HepG2 (cell line): Measurements from ENCODE around the gene SYNC. TPM values are rescaled to one million over a fixed set of nuclear protein-coding genes. Genes with fewer than 3 reads are reported as not detected.

Source experiments
- AGO1 ChIP-seq: fragments of 200-400 bp; formaldehyde crosslinking; IDR thresholded peaks from 2 replicates; pipeline ENCODE4 v1.6.1; 2017; ENCODE audit warnings: mild to moderate bottlenecking, low read depth, low read length, moderate library complexity; ENCODE audit not compliant: poor library complexity, severe bottlenecking
- ARID3A ChIP-seq: IDR thresholded peaks from 2 replicates; pipeline ENCODE4 v1.6.1; 2012; ENCODE audit warnings: low read depth, low read length, improper control_type of control experiment
- ELF3 ChIP-seq: IDR thresholded peaks from 2 replicates; pipeline ENCODE4 v1.6.1; 2016; ENCODE audit warnings: missing genetic modification reagents, missing compliant biosample characterization
- FOXA1 ChIP-seq, 2 experiments: fragments of 450-650 bp in 1 of 2; sonication (generic) in 1 of 2; formaldehyde crosslinking in 1 of 2; IDR thresholded peaks; 2 replicates each; pipeline versions ENCODE4 v1.4.0 to v1.6.1; 2016 to 2020; ENCODE audit warnings: missing genetic modification reagents in 1 of 2
- HDAC6 ChIP-seq: fragments of 200-600 bp; sonication (generic); IDR thresholded peaks from 2 replicates; pipeline ENCODE4 v1.7.0; 2017; ENCODE audit warnings: mild to moderate bottlenecking, antibody characterized with exemption, low read length, low read depth
- KAT2B ChIP-seq: fragments of 150-350 bp; IDR thresholded peaks from 2 replicates; pipeline ENCODE4 v1.6.1; 2014; ENCODE audit warnings: low read depth, low read length, borderline replicate concordance
- NBN ChIP-seq: fragments of 450-650 bp; conservative IDR thresholded peaks from 2 replicates; pipeline ENCODE4 v1.6.1; 2017
- NR0B2 ChIP-seq: sonication (generic); formaldehyde crosslinking; IDR thresholded peaks from 2 replicates; pipeline ENCODE4 v1.4.0; 2020; ENCODE audit warnings: mild to moderate bottlenecking, missing genetic modification reagents
- SIX4 ChIP-seq: sonication (generic); formaldehyde crosslinking; IDR thresholded peaks from 2 replicates; pipeline ENCODE4 v1.4.0; 2020; ENCODE audit warnings: missing genetic modification reagents
- SMYD3 ChIP-seq: sonication (generic); formaldehyde crosslinking; IDR thresholded peaks from 2 replicates; pipeline ENCODE4 v1.8.1; 2023; ENCODE audit warnings: mild to moderate bottlenecking, missing genetic modification reagents
- TFE3 ChIP-seq: IDR thresholded peaks from 2 replicates; pipeline ENCODE4 v1.6.1; 2016
- YEATS4 ChIP-seq: sonication (generic); formaldehyde crosslinking; IDR thresholded peaks from 2 replicates; pipeline ENCODE4 v1.4.0; 2020; ENCODE audit warnings: missing genetic modification reagents, borderline replicate concordance
- ZBTB43 ChIP-seq: sonication (generic); formaldehyde crosslinking; conservative IDR thresholded peaks from 2 replicates; pipeline ENCODE4 v1.4.0; 2020; ENCODE audit warnings: missing genetic modification reagents
- ZC3H4 ChIP-seq: sonication (generic); formaldehyde crosslinking; IDR thresholded peaks from 2 replicates; pipeline ENCODE4 v1.4.0; 2020; ENCODE audit warnings: missing genetic modification reagents, borderline replicate concordance
- ZNF496 ChIP-seq: sonication (generic); formaldehyde crosslinking; IDR thresholded peaks from 2 replicates; pipeline ENCODE4 v1.8.1; 2023; ENCODE audit warnings: mild to moderate bottlenecking, moderate library complexity, missing genetic modification reagents; ENCODE audit not compliant: insufficient replicate concordance
- ZNF589 ChIP-seq: sonication (generic); formaldehyde crosslinking; conservative IDR thresholded peaks from 2 replicates; pipeline ENCODE4 v1.8.0; 2022; ENCODE audit warnings: mild to moderate bottlenecking, moderate library complexity, missing genetic modification reagents
- ZNF724P ChIP-seq: sonication (generic); formaldehyde crosslinking; IDR thresholded peaks from 2 replicates; pipeline ENCODE4 v1.8.0; 2022; ENCODE audit warnings: missing genetic modification reagents, borderline replicate concordance
- ZNF841 ChIP-seq: sonication (generic); formaldehyde crosslinking; IDR thresholded peaks from 2 replicates; pipeline ENCODE4 v1.8.1; 2023; ENCODE audit warnings: missing genetic modification reagents, borderline replicate concordance
- ZSCAN30 ChIP-seq: sonication (generic); formaldehyde crosslinking; IDR thresholded peaks from 2 replicates; pipeline ENCODE4 v1.5.0; 2020; ENCODE audit warnings: mild to moderate bottlenecking, missing genetic modification reagents
- polyA plus RNA-seq, 8 experiments: library from polyadenylated mRNA; depleted of rRNA in 3 of 8; stranded (reverse) in 7 of 8; unstranded in 1 of 8; fragments of >200 nt; fragmentation: Illumina TruSeq in 4 of 8; extraction: Trizol in 4 of 8; gene quantifications; 2 replicates each; pipeline versions ENCODE4 v1.2.1 to v1.2.3, GENCODE V29; 2011 to 2016; ENCODE audit warnings: low read depth in 4 of 8, missing spikeins in 1 of 8, mixed read lengths in 1 of 8; ENCODE audit not compliant: insufficient read depth in 1 of 8
- total RNA-seq, 5 experiments: library from RNA; depleted of rRNA; stranded (reverse); fragments of >200 nt; fragmentation: Illumina TruSeq; extraction: Trizol; gene quantifications; 2 replicates each; pipeline ENCODE4 v1.2.3, GENCODE V29; 2016; ENCODE audit warnings: low read depth in 1 of 5

SYNC gene
- total and polyA plus RNA-seq, 2 of the 13 experiments (the other 11 are each of a cell fraction or from before 2014, with no cell fraction given), result 2.4 to 5.4 TPM

- TF ChIP-seq ZC3H4 (CRISPR knock-in tag) (no peak), ZNF496 (CRISPR knock-in tag) (no peak), ZNF841 (CRISPR knock-in tag) (peak; percentile 71), ELF3 (CRISPR knock-in tag) (0 out of 2 replicates have a peak, but pooled peaks have one; percentile 51), HDAC6 (no peak), SMYD3 (peak; percentile 85), ZNF724P (peak; percentile 78; the same call in 1 of the 2 replicates), NBN (no peak), ZNF589 (CRISPR knock-in tag) (peak; percentile 86; the same call in 1 of the 2 replicates), FOXA1 (IDR thresholded peaks at IDR 0.05) (no peak), FOXA1 (CRISPR knock-in tag; IDR thresholded peaks at IDR 0.05) (no peak), NR0B2 (CRISPR knock-in tag) (peak; percentile 57; the same call in 1 of the 2 replicates), YEATS4 (peak; percentile 91), KAT2B (no peak), SIX4 (CRISPR knock-in tag) (no peak), TFE3 (CRISPR knock-in tag) (peak; percentile 88), ZSCAN30 (CRISPR knock-in tag) (no peak; the same call in 1 of the 2 replicates), ARID3A (no peak), AGO1 (no peak), ZBTB43 (0 out of 2 replicates have a peak, but pooled peaks have one; percentile 87)
These were observed 51.7 kb downstream of the SYNC start, which contains the start of gene RBBP4 (continued) for GRCh38 chr1:32650752-32651460.
